Activated T-helper 1 cell treated with anti-CD3 and anti-CD28 coated beads, Interleukin-2, amount 50 U/mL, for 16 hours (primary cell): ENCODE measurements around the gene ENO4.

Experiments used
- DNase-seq, 2 donors: peaks; one replicate each; pipeline ENCODE4 v3.0.0-alpha.2; 2020; ENCODE audit warnings: low read depth in 1 of 2, low spot score in 1 of 2

The ENO4 gene, protein sequence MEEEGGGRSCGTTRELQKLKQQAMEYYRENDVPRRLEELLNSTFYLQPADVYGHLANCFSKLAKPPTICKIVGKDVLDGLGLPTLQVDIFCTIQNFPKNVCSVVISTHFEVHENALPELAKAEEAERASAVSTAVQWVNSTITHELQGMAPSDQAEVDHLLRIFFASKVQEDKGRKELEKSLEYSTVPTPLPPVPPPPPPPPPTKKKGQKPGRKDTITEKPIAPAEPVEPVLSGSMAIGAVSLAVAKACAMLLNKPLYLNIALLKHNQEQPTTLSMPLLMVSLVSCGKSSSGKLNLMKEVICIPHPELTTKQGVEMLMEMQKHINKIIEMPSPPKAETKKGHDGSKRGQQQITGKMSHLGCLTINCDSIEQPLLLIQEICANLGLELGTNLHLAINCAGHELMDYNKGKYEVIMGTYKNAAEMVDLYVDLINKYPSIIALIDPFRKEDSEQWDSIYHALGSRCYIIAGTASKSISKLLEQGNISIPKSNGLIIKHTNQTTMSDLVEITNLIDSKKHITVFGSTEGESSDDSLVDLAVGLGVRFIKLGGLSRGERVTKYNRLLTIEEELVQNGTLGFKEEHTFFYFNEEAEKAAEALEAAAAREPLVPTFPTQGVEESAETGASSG

DNA sequence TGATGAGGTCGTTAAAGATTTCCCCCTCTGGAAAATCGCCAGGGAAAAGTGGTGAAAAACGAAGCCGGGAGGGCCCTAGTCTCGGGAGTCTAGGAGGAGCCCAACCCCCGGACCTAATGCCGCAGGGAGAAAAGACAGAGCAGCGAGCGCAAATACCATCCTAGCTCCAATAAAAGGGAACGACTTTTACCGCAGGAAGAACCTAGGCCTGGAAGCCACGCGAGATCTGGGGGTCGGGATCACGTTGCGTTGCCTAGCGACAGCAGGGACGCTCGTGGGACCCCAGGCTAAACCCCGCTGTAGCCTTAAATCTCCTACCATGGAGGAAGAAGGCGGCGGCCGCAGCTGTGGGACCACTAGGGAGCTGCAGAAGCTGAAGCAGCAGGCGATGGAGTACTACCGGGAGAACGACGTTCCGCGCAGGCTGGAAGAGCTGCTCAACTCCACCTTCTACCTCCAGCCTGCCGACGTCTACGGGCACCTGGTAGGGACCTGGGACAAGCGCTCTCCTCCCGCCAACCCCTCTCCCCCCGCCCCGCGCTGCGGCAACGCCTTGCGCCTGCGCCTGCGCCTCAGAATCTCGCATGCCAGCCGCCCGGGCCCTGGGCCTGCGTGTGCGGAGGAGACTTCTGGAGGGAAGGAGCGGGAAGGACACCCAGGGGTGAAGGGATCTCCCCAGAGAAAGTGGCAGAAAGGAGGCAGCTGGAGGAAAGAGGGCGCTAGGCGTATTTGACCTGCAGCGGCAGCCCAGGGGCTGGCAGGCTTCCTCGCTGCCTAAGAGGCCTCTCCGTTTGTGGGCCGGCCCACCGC is at the start of gene ENO4:
ENO4 (plus strand) TSS at position 252 of the 810 bp plus-strand sequence; CDS start at position 320, 68 bp downstream.
- DNase-seq = no peak

DNA sequence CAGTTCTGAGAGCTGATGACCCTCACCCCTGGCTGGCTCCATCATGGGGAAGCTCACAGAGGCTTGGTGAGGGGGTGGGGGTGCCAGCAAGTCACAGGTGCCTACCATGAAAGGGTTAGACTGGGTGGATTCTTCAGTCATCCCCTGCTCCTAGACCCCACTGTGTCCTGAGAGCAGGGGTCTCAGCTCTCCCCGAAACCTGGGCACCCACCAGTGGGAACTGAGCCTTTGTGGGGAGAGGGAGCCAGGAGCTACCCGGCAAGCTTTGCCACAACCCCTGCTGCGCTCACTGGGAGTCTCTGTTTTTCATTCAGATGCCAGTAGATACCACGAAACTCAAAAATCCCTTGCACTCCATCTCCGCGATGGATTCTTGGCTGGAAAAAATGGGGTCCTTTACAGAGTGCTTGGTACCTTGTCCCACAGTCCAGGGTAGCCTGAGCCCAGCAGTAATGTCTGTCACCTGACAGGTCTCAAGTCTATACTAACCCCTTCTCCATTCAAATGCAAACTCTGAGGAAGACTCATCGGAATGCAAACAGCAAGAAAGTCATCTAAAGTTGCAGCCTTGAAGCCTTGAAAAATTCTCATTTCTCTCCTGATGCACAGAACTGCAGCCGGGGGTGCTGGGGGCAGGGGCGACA is 48.9 kb upstream of the ENO4 start:
- DNase-seq = no peak

DNA sequence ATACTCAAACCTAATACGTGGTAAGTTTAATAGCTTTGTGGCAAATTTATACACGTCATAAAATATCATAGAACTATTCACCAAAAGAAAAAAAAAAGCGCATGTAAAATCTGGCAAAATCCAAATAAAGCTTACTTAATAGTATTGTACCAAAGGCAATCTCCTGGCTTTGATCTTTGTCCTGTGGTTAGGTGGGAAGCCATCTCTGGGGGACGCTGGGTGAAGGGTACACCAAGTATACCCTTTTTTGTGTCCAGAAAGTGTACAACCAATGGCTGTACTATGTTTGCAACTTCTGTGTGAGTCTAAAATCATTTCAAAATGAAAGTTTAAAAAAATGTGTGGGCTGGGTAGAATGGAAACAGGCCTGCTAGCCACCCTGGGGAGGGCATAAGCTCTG is 47.6 kb upstream of the ENO4 start:
- no peak for DNase-seq

DNA sequence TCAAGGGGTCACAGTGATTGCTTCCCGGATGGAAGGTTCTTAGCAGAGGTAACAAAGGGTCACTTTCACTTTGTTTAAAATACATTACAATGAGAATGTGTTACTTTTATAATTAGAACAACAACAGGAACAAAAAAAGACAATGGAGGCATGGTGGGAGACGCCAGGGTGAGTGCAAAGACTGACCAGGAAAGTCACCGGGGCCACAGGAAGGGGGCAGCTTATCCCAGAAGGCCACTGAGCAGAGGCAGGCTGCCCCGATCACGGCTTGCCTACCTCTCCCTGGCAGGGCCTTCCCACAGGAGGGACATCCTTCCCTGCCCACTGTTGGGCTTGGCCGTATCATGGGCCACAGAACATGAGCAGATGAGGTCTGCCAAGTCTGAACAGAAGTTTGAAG is 46.8 kb upstream of the ENO4 start:
- DNase-seq = no peak

DNA sequence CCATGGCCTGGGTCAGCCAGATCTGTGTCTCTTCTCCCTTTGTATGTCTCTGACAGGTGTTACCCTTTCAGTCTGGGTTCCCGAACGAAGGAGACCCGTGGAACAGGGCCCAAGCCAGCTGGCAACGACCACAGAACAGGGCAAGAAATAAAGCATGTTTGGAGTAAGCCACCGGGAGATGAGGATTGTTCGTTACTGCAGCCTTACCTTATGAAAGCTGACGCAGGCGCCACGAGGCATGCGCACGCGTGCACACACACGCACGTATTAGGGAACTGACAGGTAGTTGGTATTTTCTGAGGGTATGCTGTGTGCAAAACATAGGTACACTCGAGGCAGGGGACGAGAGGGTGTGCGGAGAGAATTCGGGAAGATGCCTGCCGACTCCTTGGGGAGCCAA is 46.4 kb upstream of the ENO4 start:
- no peak for DNase-seq

DNA sequence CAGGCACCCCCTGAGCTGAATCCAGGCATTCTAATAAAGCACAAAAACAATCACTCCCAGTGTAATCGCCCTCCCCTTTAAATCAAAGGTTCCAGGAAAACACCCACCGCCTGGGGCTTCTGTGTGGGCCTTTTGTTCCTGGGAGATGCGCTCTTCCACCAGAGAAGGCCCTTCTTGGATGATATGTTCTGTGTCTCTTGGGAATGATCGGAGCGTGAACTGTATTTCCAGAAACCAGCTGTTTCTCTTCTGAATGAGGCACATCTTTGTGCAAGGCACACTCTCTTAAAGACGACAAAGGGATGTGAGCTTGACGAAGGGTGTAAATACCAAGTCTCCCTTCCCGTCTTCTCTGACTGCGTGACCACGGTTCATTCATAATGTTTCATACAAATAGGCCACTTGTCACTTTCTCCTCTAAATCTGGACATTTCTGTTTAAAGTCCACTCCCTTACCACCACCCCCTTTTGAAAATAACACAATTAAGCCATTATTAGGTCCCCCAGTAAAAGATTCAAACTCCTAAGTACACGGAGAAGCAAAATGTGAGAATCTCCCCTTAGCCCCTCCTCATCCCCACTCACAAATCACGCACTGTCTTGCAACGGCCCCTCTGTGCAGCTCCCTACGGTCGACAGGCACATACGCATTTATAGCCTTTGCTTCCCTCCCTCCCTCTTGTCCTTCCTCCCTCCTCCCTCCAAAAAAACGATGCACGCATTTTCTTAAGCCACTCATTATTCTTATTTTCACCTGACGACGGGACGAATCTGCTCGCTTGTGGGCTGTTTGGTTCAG is 45.6 kb upstream of the ENO4 start:
- DNase-seq = no peak

DNA sequence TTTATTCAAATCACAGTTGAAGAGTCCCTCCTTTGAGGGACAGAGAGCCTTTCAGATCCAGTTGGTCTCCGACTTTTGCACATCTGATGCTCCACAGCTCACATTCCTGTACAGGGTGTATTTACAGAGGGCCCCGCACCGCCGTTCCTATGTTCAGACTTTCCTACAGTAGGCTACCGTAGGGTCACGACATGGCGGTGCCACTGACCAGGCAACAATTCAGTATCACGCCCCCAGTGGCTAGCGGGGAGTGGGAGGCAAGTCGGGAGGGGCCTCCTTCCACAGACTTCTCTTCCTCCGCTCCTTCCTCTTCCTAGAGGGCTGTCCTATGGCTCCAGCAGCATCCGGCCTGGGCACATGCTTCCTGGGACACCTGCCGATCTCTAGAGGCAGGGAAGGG is 40.6 kb upstream of the ENO4 start:
- no peak for DNase-seq

DNA sequence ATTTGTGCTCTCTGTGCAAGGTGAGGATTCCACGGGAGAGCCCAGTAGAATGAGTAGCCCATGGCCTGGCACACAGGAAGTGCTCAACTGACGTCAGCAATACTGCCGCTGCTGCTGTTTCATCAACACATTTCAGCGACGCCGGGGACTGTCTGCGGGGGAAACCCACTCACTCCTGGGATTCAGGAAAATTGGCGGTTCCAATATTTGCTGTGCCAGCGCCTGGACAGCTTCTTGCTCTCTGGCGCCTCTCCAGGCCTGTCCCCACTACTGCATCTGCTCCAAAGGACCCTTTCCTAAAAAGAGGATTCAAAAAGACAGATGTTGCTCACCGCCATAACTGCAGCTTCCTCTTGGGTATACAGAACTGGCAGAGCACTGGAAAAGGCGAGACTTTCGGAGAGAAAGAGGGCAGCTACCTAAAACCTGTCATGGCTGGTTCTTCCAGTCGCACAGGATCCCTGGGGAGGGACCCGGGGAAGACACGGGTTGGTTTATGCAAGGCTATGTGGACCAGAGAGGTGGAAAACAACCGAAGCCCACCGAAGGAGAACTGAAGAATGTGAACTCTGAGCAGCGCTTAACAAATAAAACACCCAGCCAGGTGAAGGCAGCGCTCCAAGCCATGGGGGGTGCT is 39.7 kb upstream of the ENO4 start:
- no peak for DNase-seq

DNA sequence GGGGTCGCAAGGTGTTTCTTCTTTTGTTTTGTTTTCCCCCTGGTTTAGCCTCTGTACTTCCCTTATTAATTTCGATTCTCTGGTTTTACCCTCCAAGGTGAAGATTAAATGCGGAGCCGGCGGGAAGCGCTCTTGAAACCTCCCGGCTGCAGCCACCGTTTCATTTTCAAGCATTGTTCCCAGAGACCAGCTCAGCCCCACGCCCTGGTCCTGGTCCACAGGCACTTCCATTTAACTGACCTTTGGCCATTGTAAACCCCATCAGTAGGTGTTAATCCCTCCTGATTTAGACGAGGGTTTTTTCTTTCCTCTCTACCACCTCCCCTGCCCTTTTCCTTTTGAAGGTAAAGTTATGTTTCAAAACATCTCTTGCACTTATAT is 39.2 kb upstream of the ENO4 start:
- DNase-seq = no peak

DNA sequence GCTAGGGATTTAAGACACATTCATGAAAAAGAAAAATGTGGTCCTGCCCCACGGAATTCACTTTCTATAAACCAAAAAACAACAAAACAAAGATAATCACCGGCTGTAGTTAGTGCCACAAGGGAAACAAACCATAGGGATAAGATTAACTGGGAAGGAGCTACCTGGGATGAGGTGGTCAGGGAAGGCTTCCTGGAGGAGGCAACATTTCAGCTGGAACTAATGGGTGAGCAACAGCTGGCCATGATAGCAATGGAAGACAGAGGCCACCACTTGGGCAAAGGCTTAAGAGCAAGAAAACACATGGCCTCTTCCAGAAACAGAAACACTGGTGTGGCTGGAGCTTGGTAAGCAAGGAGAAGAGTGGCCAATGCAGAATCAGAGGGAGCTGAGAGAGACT is 38.4 kb upstream of the ENO4 start:
- DNase-seq = no peak

DNA sequence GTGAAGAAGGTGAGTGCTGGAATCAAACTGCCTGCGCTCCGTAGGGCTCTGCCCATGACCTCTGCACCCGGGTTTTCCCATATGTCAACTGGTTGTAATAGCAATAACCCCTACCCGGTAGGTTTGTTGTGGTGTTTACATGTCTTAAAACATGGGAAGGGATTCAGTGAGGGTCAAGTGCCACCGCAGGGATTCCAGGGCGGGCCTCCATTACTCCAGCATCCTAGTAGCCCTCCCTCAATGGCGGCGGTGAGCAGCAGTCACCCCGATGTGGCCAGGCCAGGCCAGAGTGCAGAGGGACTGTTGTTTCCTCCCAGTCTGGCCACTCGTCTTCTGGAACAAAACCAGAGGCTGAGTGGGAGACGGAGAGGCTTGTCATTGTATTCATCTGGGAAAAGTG is 37.6 kb upstream of the ENO4 start:
- no peak for DNase-seq

DNA sequence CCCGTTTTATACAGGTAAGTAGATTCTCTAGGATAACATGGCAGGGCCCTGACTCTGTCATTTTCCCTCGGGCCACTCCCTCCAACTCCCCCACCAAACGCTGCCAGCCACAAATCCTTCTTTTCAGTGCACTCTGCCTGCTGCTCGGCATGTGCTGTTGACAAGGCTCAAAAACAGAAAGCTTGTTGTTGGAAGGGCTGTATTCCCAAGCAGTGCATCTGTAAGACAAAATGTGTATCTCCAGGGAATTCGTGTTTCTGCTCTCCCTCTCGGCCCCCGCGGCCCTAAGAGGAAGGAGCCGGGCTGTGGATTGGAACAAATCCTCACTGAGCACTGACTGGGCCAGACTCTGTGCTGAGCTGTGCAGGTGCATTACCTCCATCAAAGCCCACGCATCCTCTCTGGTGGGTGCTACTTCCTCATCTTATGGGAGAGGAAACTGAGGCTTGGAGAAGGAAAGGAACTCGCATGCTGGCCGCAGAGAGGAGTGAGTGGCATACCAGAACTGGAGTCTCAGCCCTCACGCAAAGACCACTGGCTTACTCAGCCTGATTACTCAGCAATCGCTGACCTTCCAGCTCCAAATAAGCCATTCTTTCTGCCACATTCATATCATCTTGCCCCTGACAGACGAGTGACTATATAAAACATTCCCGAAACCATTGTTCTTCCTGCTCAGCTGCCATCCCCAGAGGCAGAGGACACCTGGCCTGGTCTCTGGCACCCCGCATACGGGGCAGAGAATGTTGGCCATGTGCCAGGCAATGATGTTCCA is 33.5 kb upstream of the ENO4 start:
- DNase-seq = no peak

DNA sequence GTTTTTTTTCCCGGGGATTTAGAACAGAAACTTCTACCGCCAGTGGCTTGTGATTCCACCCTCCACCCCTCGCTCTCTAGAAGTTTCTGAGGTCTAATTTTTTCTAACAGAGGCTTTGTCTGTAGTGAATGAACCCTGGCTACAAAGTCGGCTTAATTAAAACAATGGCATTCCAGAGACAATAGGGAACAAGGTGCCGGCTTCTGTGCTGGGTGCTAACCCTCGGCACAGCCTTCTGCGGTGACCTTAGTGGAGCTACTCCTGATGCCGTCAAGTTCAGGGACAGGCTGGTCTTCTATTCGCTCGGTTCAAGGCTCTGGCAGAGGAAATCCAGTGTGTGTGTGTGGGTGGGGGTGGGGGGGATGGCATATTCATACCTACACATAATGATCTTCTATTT is 32.1 kb upstream of the ENO4 start:
- no peak for DNase-seq

DNA sequence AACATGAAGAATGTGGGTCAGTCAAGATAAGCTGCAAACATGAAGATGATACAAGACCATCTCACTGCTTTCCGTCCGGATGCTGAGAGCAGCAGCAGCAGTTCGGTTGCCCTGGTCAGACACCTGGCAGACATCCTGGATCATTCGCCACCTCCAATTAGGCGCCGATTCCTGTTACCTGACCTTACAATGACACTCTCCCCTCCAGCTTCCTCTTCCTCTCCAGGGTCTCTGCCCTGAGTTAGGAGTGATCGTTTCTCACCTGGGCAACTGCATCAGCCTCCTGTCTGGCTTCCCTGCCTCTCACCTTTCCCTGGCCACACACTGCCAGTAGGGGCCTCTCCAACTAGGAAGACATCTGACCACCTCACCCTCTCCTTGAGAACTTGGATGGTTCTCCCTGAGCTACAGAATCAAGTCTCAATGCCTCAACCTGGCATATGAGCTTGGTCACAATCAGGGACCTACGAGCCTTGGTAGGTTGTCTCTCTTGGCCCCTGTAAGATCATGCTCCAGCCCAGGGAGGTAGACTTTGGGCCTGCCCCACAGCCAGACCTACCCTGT is 31.4 kb upstream of the ENO4 start:
- DNase-seq = no peak

DNA sequence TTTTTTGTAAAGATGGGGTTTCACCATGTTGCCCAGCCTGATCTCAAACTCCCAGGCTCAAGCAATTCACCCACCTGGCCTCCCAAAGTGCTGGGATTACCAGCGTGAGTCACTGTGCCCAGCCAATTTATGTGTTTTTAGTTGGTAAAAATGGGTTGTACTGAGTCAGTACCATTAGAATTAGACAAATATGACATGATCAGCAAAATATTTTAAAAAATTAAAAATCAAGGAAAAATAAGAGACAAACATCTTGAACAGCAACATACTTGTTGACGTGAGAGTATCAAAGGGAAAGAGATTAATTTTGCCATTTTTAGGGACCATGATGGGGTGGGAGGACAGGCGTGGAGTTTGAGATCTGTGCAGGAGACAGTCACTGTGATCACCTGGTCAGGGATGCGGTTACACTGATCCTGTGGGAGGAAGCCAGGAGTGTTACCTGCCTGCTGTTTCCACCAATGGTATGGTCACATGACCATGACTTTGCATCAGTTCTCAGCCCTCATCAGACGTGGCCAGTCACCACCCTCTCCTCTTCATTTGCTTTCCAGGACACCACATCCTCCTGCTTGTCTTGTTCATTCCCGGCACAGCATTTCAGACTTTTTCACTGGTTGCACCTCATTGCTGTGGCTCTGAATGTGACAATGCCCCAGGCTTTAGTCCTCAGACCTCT is 29.2 kb upstream of the ENO4 start:
- DNase-seq = no peak

DNA sequence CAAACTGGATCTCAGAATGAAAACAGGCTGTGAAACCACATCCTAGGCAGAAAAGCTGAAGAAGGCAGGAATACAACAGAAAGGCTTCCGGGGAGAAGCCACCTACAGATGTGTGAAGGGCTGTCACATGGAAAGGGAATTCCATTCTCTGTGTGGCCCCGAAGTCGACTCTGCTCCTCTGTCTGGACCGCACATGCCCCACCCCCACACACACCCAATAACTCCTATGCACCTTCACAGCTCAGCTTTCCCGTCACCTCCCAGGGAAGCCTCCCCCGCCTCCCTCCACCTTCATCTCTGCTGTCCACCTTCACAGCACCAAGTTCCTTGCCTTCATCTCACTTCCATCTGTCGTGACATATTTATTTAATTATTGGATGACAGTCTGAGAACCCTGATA is 23.4 kb upstream of the ENO4 start:
- DNase-seq = no peak

DNA sequence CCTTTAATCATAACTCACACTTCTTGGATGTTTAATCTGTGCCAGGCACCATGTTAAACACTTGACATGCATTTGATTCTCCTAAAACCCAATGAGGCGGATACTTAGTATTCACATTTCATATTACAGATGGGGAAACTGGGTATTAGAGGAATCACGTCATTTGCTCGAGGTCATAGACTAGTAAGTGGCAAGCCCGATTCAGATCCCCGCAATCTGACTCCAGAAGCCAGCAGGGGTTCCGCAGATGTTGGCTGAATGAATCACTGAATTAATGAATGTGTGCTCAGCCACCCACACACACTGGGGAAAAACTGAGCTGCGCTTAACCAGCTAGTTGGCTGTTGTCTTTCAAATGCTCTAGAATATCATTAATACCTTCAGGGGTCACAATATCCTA is 22.5 kb upstream of the ENO4 start:
- DNase-seq = no peak

DNA sequence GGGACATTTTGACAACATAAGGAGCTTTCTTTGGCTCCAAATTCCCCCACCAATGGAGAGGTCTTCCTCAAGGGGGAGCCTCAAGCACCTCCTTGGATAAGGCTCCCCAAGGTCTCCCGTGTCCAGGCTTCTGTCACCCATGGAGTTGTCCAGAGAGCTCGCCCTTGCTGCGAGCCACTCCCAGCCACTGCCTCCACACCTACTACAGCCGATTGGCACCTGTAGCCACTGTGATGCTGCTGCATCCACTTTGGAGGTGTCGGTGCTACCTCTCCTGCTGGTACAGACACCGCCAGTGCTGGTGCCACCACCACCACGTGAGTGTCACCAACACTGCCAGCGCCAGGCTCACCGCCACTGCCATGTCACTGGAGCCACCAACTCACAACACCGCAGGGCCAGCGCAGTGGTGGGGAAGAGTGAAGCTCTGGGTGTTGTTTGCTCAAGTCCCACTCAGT is 22.1 kb upstream of the ENO4 start:
- no peak for DNase-seq

DNA sequence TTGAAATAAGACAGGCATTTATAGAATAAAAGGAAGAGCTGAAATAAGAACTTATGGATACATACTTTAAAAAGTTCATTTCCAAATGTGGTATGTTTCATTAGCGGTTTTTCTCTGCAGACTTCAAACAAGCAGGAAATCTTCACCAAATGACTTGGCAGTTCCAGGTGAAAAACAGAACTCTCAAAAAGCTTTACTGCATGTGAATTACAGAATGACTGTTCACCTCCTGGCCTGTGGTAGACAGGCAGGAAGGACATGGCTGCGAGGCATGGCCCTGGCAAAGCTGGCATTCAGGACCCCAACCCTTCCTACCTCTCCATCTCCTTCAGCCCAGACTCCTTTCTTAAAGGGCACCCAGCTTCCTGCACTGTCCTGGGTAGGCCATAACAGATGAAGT is 21.2 kb upstream of the ENO4 start:
- DNase-seq = no peak
